Measurements from ENCODE around the gene NEDD9.

NEDD9 gene

GRCh38 chr6:11204794-11205366 lies 27.6 kb downstream of the NEDD9 start:
- FAIRE-seq: no peak

GRCh38 chr6:11204005-11204399 lies 28.5 kb downstream of the NEDD9 start:
- FAIRE-seq (no peak), DNase-seq (ENCODE audit: insufficient read length, low spot score) (no peak)

More at GRCh38 chr6:11204794-11205366, 27.6 kb downstream of the NEDD9 start:
- DNase-seq (ENCODE audit: insufficient read length, low spot score): no peak

GRCh38 chr6:11203306-11204004 lies 29.0 kb downstream of the NEDD9 start:
- DNase-seq (ENCODE audit: insufficient read length, low spot score) (no peak), FAIRE-seq (no peak)

- DNase-seq (ENCODE audit: insufficient read length, low spot score) (no peak), FAIRE-seq (no peak)
Measured at GRCh38 chr6:11202513-11203305, 29.8 kb downstream of the NEDD9 start.

GRCh38 chr6:11201772-11202512 lies 30.5 kb downstream of the NEDD9 start:
- DNase-seq (ENCODE audit: insufficient read length, low spot score) (no peak), FAIRE-seq (no peak)

GRCh38 chr6:11201015-11201414 lies 31.5 kb downstream of the NEDD9 start:
- FAIRE-seq: no peak
- no peak for DNase-seq (ENCODE audit: insufficient read length, low spot score)

GRCh38 chr6:11200356-11200755 lies 32.1 kb downstream of the NEDD9 start:
- FAIRE-seq (no peak), DNase-seq (ENCODE audit: insufficient read length, low spot score) (peak; percentile 36)

GRCh38 chr6:11198663-11199603 lies 33.5 kb downstream of the NEDD9 start:
- DNase-seq (ENCODE audit: insufficient read length, low spot score) (no peak), FAIRE-seq (no peak)

- FAIRE-seq (no peak), DNase-seq (ENCODE audit: insufficient read length, low spot score) (no peak)
Measured at GRCh38 chr6:11197850-11198249, 34.6 kb downstream of the NEDD9 start.

- no peak for FAIRE-seq
- peak; percentile 41 for DNase-seq (ENCODE audit: insufficient read length, low spot score)
Measured at GRCh38 chr6:11197175-11197536, 35.3 kb downstream of the NEDD9 start.

GRCh38 chr6:11196511-11197174 lies 35.8 kb downstream of the NEDD9 start:
- no peak for FAIRE-seq
- peak; percentile 58 for DNase-seq (ENCODE audit: insufficient read length, low spot score)

- FAIRE-seq: no peak
Measured at GRCh38 chr6:11194356-11195218, 37.9 kb downstream of the NEDD9 start.

GRCh38 chr6:11193434-11193833 lies 39.0 kb downstream of the NEDD9 start:
- FAIRE-seq (no peak), DNase-seq (ENCODE audit: insufficient read length, low spot score) (no peak)

More at GRCh38 chr6:11194356-11195218, 37.9 kb downstream of the NEDD9 start:
- DNase-seq (ENCODE audit: insufficient read length, low spot score): peak; percentile 23

- FAIRE-seq (no peak), DNase-seq (ENCODE audit: insufficient read length, low spot score) (no peak)
Measured at GRCh38 chr6:11192167-11192566, 40.3 kb downstream of the NEDD9 start.

GRCh38 chr6:11190625-11191245 lies 41.7 kb downstream of the NEDD9 start:
- DNase-seq (ENCODE audit: insufficient read length, low spot score) (no peak), FAIRE-seq (no peak)

- DNase-seq (ENCODE audit: insufficient read length, low spot score): no peak
- no peak for FAIRE-seq
Measured at GRCh38 chr6:11189865-11190624, 42.4 kb downstream of the NEDD9 start.

- FAIRE-seq (no peak), DNase-seq (ENCODE audit: insufficient read length, low spot score) (no peak)
Measured at GRCh38 chr6:11188161-11188915, 44.1 kb downstream of the NEDD9 start.

Data from HTR-8/SVneo (cell line).